HCT116 (cell line): ENCODE measurements around the gene SENP8. TPM values are rescaled to one million over a fixed set of nuclear protein-coding genes. Genes with fewer than 3 reads are reported as not detected.

Experiments used
- ATAC-seq: fragments of 200-7000 bp; cut with Tn5 transposase; 2 replicates; pipeline ENCODE4 v1.9.1; 2020; ENCODE audit warnings: mild to moderate bottlenecking, moderate library complexity
- Bru-seq: library from RNA; stranded (reverse); fragments of 400-500 nt; gene quantifications from one replicate; lab custom pipeline; 2021; lab: Mats Ljungman, UMichigan
- BruChase-seq, 2 experiments: library from RNA; stranded (reverse); fragments of 400-500 nt; gene quantifications; one replicate each; lab custom pipeline; 2021; lab: Mats Ljungman, UMichigan
- BruUV-seq: library from RNA; stranded (reverse); fragments of 400-500 nt; replicated peaks from 2 replicates; lab custom pipeline; 2021; lab: Mats Ljungman, UMichigan
- CTCF ChIA-PET: fragments of 300-600 bp; sonication (Branson Sonifier 250); formaldehyde crosslinking; loops from one replicate; lab custom pipeline; 2021; ENCODE audit warnings: antibody characterized with exemption; lab: Charles Lee
- POLR2A ChIA-PET: fragments of 300-600, 350-600 bp; sonication (Branson Sonifier 250); formaldehyde crosslinking; loops from one replicate; lab custom pipeline; 2021; ENCODE audit warnings: antibody characterized with exemption; lab: Charles Lee
- RAD21 ChIA-PET, 2 experiments: fragments of 300-600 bp; sonication (Branson Sonifier 250); formaldehyde crosslinking; loops; one replicate each; lab custom pipeline; 2023; ENCODE audit warnings: low total read pairs in 2 of 2; ENCODE audit not compliant: uncharacterized antibody in 2 of 2, unreplicated experiment in 2 of 2, low non-redundant PET in 1 of 2; lab: Charles Lee
- DNase-seq: peaks from one replicate; pipeline ENCODE4 v3.0.0-alpha.2; 2010; ENCODE audit warnings: low read depth, low spot score
- H2AFZ ChIP-seq: fragments of 200-600 bp; shearing (Covaris generic), sonication (generic); 2 replicates; pipeline ENCODE4 v1.6.1; 2017; ENCODE audit warnings: low read depth, mixed run types, mixed read lengths, antibody characterized with exemption, low read length; ENCODE audit not compliant: poor library complexity, severe bottlenecking
- H3K27ac ChIP-seq: 2 replicates; pipeline ENCODE4 v1.5.1; 2012; ENCODE audit warnings: low read depth, low read length
- H3K27me3 ChIP-seq: fragments of 200-600 bp; sonication (generic); 2 replicates; pipeline ENCODE4 v1.6.1; 2016; ENCODE audit warnings: mixed run types, low read length, mixed read lengths; ENCODE audit not compliant: insufficient read depth
- H3K36me3 ChIP-seq, 2 experiments: fragments of 200-500 bp in 1 of 2; fragments of 200-600 bp in 1 of 2; sonication (Bioruptor generic) in 1 of 2; sonication (generic) in 1 of 2; 2 replicates each; pipeline versions ENCODE4 v1.5.1 to v1.6.1; 2014 to 2016; ENCODE audit warnings: low read length in 2 of 2, inconsistent platforms in 1 of 2, mixed read lengths in 1 of 2, mixed run types in 1 of 2; ENCODE audit not compliant: insufficient read depth in 2 of 2, control insufficient read depth in 1 of 2
- H3K4me1 ChIP-seq, 2 experiments: fragments of 200-600 bp in 1 of 2; sonication (generic) in 1 of 2; 2 replicates each; pipeline versions ENCODE4 v1.5.1 to v1.6.1; 2012 to 2017; ENCODE audit warnings: low read length in 2 of 2, inconsistent platforms in 1 of 2, mild to moderate bottlenecking in 1 of 2, mixed read lengths in 1 of 2, mixed run types in 1 of 2, moderate library complexity in 1 of 2; ENCODE audit not compliant: insufficient read depth in 2 of 2, control insufficient read depth in 1 of 2
- H3K4me2 ChIP-seq: fragments of 200-600 bp; sonication (generic); 2 replicates; pipeline ENCODE4 v1.6.1; 2017; ENCODE audit warnings: mixed run types, low read length, mixed read lengths
- H3K4me3 ChIP-seq, 2 experiments: fragments of 200-600 bp in 1 of 2; sonication (generic) in 1 of 2; replicated peaks in 1 of 2; 2 replicates each; pipeline ENCODE4 v1.5.1; 2011 to 2016; ENCODE audit warnings: low read length in 2 of 2, control low read depth in 1 of 2, low read depth in 1 of 2, mild to moderate bottlenecking in 1 of 2, mixed read lengths in 1 of 2, mixed run types in 1 of 2
- H3K79me2 ChIP-seq: fragments of 200-600 bp; sonication (generic); 2 replicates; pipeline ENCODE4 v1.6.1; 2017; ENCODE audit warnings: mild to moderate bottlenecking, mixed run types, low read length, moderate library complexity, mixed read lengths; ENCODE audit not compliant: insufficient read depth
- H3K9ac ChIP-seq: fragments of 200-600 bp; sonication (generic); 2 replicates; pipeline ENCODE4 v1.6.1; 2016; ENCODE audit warnings: low read length, mixed read lengths
- H3K9me2 ChIP-seq: fragments of 200-600 bp; sonication (generic), shearing (Covaris generic); 2 replicates; pipeline ENCODE4 v1.6.1; 2017; ENCODE audit warnings: mixed run types, mild to moderate bottlenecking, moderate library complexity; ENCODE audit not compliant: insufficient read depth
- H3K9me3 ChIP-seq, 2 experiments: fragments of 200-500 bp in 1 of 2; fragments of 200-600 bp in 1 of 2; sonication (Bioruptor generic) in 1 of 2; sonication (generic) in 1 of 2; 2 replicates each; pipeline ENCODE4 v1.6.1; 2014 to 2017; ENCODE audit warnings: low read length in 2 of 2, mixed read lengths in 2 of 2, inconsistent platforms in 1 of 2, low read depth in 1 of 2, mild to moderate bottlenecking in 1 of 2, mixed run types in 1 of 2, moderate library complexity in 1 of 2; ENCODE audit not compliant: control insufficient read depth in 1 of 2, insufficient read depth in 1 of 2
- H4K20me1 ChIP-seq: fragments of 200-600 bp; sonication (generic), shearing (Covaris generic); 2 replicates; pipeline ENCODE4 v1.6.1; 2017; ENCODE audit warnings: mixed run types, mild to moderate bottlenecking, moderate library complexity; ENCODE audit not compliant: insufficient read depth
- ATF3 ChIP-seq: IDR thresholded peaks from 2 replicates; pipeline ENCODE4 v1.6.1; 2012
- CEBPB ChIP-seq: IDR thresholded peaks from 2 replicates; pipeline ENCODE4 v1.6.1; 2012; ENCODE audit warnings: low read depth
- CTCF ChIP-seq, 3 experiments: fragments of 200-600 bp in 1 of 3; sonication (generic) in 1 of 3; IDR thresholded peaks in 2 of 3; conservative IDR thresholded peaks in 1 of 3; 2 replicates each; pipeline ENCODE4 v1.5.1; 2012 to 2017; ENCODE audit warnings: low read depth in 2 of 3, low read length in 2 of 3, antibody characterized with exemption in 1 of 3, borderline replicate concordance in 1 of 3, control low read depth in 1 of 3, mild to moderate bottlenecking in 1 of 3, mixed read lengths in 1 of 3, mixed run types in 1 of 3, moderate library complexity in 1 of 3; ENCODE audit not compliant: insufficient read depth in 1 of 3
- EGR1 ChIP-seq: IDR thresholded peaks from 2 replicates; pipeline ENCODE4 v1.6.1; 2012; ENCODE audit warnings: low read depth
- FOSL1 ChIP-seq: IDR thresholded peaks from 2 replicates; pipeline ENCODE4 v1.6.1; 2012; ENCODE audit warnings: low read depth
- JUND ChIP-seq: IDR thresholded peaks from 2 replicates; pipeline ENCODE4 v1.6.1; 2012
- POLR2A ChIP-seq: IDR thresholded peaks from 2 replicates; pipeline ENCODE4 v1.7.0; 2011; ENCODE audit warnings: borderline replicate concordance; ENCODE audit not compliant: insufficient read depth, insufficient read length; ENCODE audit errors: extremely low read depth
- POLR2AphosphoS5 ChIP-seq: IDR thresholded peaks from 2 replicates; pipeline ENCODE4 v1.6.1; 2011; ENCODE audit warnings: mild to moderate bottlenecking, low read depth, low read length, moderate library complexity
- SIN3A ChIP-seq: IDR thresholded peaks from 2 replicates; pipeline ENCODE4 v1.6.1; 2012; ENCODE audit warnings: low read depth
- SP1 ChIP-seq: IDR thresholded peaks from 2 replicates; pipeline ENCODE4 v1.6.1; 2012; ENCODE audit warnings: low read depth
- SRF ChIP-seq: IDR thresholded peaks from 2 replicates; pipeline ENCODE4 v1.6.1; 2012; ENCODE audit warnings: low read depth
- TCF7L2 ChIP-seq: IDR thresholded peaks from 2 replicates; pipeline ENCODE4 v1.7.0; 2011; ENCODE audit warnings: borderline replicate concordance, inconsistent platforms; ENCODE audit not compliant: insufficient read depth, insufficient read length; ENCODE audit errors: extremely low read depth
- ZFX ChIP-seq: fragments of 450-650 bp; IDR thresholded peaks from 2 replicates; pipeline ENCODE4 v1.6.1; 2017
- ZNF274 ChIP-seq: fragments of 200-500 bp; sonication (Bioruptor generic); IDR thresholded peaks from 2 replicates; pipeline ENCODE4 v1.6.1; 2014; ENCODE audit warnings: mild to moderate bottlenecking, low read depth, low read length, inconsistent platforms
- intact Hi-C: fragments of 100-400 bp; cut with micrococcal nuclease; formaldehyde crosslinking; loops from 2 replicates; pipeline ENCODE4 v1.10.0; 2022
- long read RNA-seq: library from polyadenylated mRNA; unstranded; transcript quantifications from one replicate; pipeline ENCODE4 v2.0.0, GENCODE V29; 2021; ENCODE audit not compliant: unreplicated experiment
- polyA plus RNA-seq: library from polyadenylated mRNA; unstranded; fragments of >200 nt; gene quantifications from 2 replicates; pipeline ENCODE4 v1.2.1, GENCODE V29; 2012; ENCODE audit warnings: missing spikeins
- total RNA-seq: library from RNA; stranded (reverse); gene quantifications from one replicate; pipeline ENCODE4 v1.2.1, GENCODE V29; 2021; ENCODE audit not compliant: unreplicated experiment
- TF ChIP-seq, protein P1 (sequence below): IDR thresholded peaks from 2 replicates; pipeline ENCODE4 v1.6.1; 2012

SENP8 gene
- 3.8 TPM for total RNA-seq
- 1.7 and 2.9 TPM in 2 replicates for polyA plus RNA-seq
- percentile 64 among the genes with signal in this experiment for Bru-seq, nascent RNA
- BruChase-seq, experiment 1, labeled RNA remaining after a 6-hour chase: percentile 37 among the genes with signal in this experiment
- BruChase-seq, experiment 2, labeled RNA remaining after a 2-hour chase: percentile 55 among the genes with signal in this experiment
- long read RNA-seq, full-length matches to known transcripts: 4 of 6 reads
- long read RNA-seq, partial matches to known transcripts: 2 of 6 reads
- long read RNA-seq, other reads (novel, unspliced or antisense): 0 of 6 reads

- Histone ChIP-seq H2AFZ (no peak within 1 kb of the TSS), H3K27me3 (no peaks in the 10 kb centered on the region), H3K9me3 (no peaks in the 10 kb centered on the region), H3K79me2 (peaks cover 31% of the 10 kb centered on the region), H3K36me3 (no peaks in the 10 kb centered on the region), H3K4me2 (peak within 1 kb of the TSS; percentile 92), H3K9me2 (no peaks in the 10 kb centered on the region), H3K27ac (peak within 1 kb of the TSS; percentile 85), H3K4me3 (peak within 1 kb of the TSS; percentile 80 to 81), H3K9ac (peak within 1 kb of the TSS; percentile 77), H4K20me1 (no peaks in the 10 kb centered on the region), H3K4me1 (peaks cover 4 to 17% of the 10 kb centered on the region in 2 experiments; a peak in 3 of 4 replicates)
- ChIA-PET POLR2A (interaction anchor here (0.6 to 1.4 kb wide), 6 partner anchors 9 to 1847 kb away, joined by 3 to 14 read pairs (median 4); no protein-coding TSS in a partner anchor), CTCF (interaction anchor here (0.7 to 0.9 kb wide), 2 partner anchors 12 to 24 kb away, joined by 3 to 4 read pairs; no protein-coding TSS in a partner anchor), RAD21 (interaction anchor here in 1 of 2 experiments (0.5 to 0.6 kb wide), 2 partner anchors 222 to 255 kb away, joined by 3 to 5 read pairs; no protein-coding TSS in a partner anchor)
- intact Hi-C loops: no loop called here
- BruUV-seq: TSS peak; percentile 79
- TF ChIP-seq ZFX: no peak
- TF ChIP-seq EGR1: peak; percentile 97
- peak; percentile 87 for TF ChIP-seq POLR2AphosphoS5
- TF ChIP-seq ATF3: no peak
- TF ChIP-seq SRF: no peak
- TF ChIP-seq CTCF (IDR thresholded peaks at IDR 0.05 in 2 of 3, conservative IDR thresholded peaks at IDR 0.05 in 1 of 3; ENCODE audit: borderline replicate concordance in 1 of 3, insufficient read depth in 1 of 3, low read depth in 2 of 3, low read length in 2 of 3): no peak
- peak; percentile 90 for TF ChIP-seq SP1
- TF ChIP-seq, protein P1, sequence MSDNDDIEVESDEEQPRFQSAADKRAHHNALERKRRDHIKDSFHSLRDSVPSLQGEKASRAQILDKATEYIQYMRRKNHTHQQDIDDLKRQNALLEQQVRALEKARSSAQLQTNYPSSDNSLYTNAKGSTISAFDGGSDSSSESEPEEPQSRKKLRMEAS: no peak
- no peak for TF ChIP-seq FOSL1
- TF ChIP-seq JUND: no peak
- TF ChIP-seq TCF7L2: no peak
- TF ChIP-seq ZNF274: no peak
- TF ChIP-seq SIN3A: peak; percentile 83; the same call in 1 of the 2 replicates
- peak; percentile 76 for TF ChIP-seq CEBPB
- TF ChIP-seq POLR2A: peak; percentile 83
- peak; percentile 77 for ATAC-seq
- peak; percentile 97 for DNase-seq
Observed at GRCh38 chr15:72118017-72118978, at the start of gene SENP8, which contains the start of gene MYO9A. Gene SENP8, plus strand, starts transcription at chr15:72118403. Its CDS starts 21,221 bp downstream, at chr15:72139624. Gene MYO9A, minus strand, starts transcription at chr15:72118150. Its CDS starts 71,587 bp downstream, at chr15:72046563.
